ENCODE measurements around the gene SND1. TPM values are rescaled to one million over a fixed set of nuclear protein-coding genes. Genes with fewer than 3 reads are reported as not detected.

Gene SND1
- total and polyA plus RNA-seq, 12 donors = 58.9 to 266 (median 132) TPM

GRCh38 chr7:127998671-127999070, 346.7 kb downstream of the SND1 start:
- no peak for DNase-seq
- intact Hi-C loops (cut with DNase I) = no loop called here
- WGBS, 4 donors = 74 to 88% (median 82%) methylated on average over 2 of the region's 2 CpGs
- Histone ChIP-seq H3K27ac (no peak overlapping the region), H3K36me3 (replicated peaks in 1 of 2) (no peaks in the 10 kb centered on the region), H3K4me3 (no peak overlapping the region), H3K27me3 (no peaks in the 10 kb centered on the region), H3K9me3 (replicated peaks in 1 of 3) (no peaks in the 10 kb centered on the region), H3K4me1 (replicated peaks in 1 of 2) (peaks cover 34 to 53% of the 10 kb centered on the region in 2 donors)
- no peak for TF ChIP-seq POLR2A (IDR thresholded peaks at IDR 0.05)
- TF ChIP-seq CTCF (IDR thresholded peaks at IDR 0.05) = no peak

- Histone ChIP-seq H3K27me3 (no peaks in the 10 kb centered on the region), H3K4me3 (no peak overlapping the region), H3K4me1 (replicated peaks in 1 of 2) (peaks cover 34 to 60% of the 10 kb centered on the region in 2 donors), H3K36me3 (replicated peaks in 1 of 2) (no peaks in the 10 kb centered on the region), H3K27ac (peak overlapping the region in 1 of 5 donors; percentile 68), H3K9me3 (replicated peaks in 1 of 3) (no peaks in the 10 kb centered on the region)
- 89 to 100% (median 96%) methylated on average over 1 of the region's 1 CpG for WGBS, 4 donors
- intact Hi-C loops (cut with DNase I) = no loop called here
- no peak for DNase-seq
- no peak for TF ChIP-seq POLR2A (IDR thresholded peaks at IDR 0.05)
- TF ChIP-seq CTCF (IDR thresholded peaks at IDR 0.05) = no peak
Measured at GRCh38 chr7:128000048-128000447, 348.1 kb downstream of the SND1 start.

GRCh38 chr7:128000854-128001265, 348.9 kb downstream of the SND1 start:
- peaks cover 33 to 60% of the 10 kb centered on the region in 2 donors for H3K4me1 ChIP-seq (replicated peaks in 1 of 2)
- no peaks in the 10 kb centered on the region for H3K9me3 ChIP-seq (replicated peaks in 1 of 3)
- intact Hi-C loops (cut with DNase I) = no loop called here
- H3K27ac ChIP-seq = peak overlapping the region in 3 of 5 donors; percentile 15 to 76 (median 68)
- WGBS, 4 donors = 36 to 47% (median 43%) methylated on average over 6 of the region's 6 CpGs
- peak in 3 of 7 donors; percentile 33 to 43 (median 34) for DNase-seq
- no peak for TF ChIP-seq POLR2A (IDR thresholded peaks at IDR 0.05)
- TF ChIP-seq CTCF (IDR thresholded peaks at IDR 0.05) = no peak
- H3K36me3 ChIP-seq (replicated peaks in 1 of 2) = no peaks in the 10 kb centered on the region
- peak overlapping the region in 1 of 4 donors; percentile 27 for H3K4me3 ChIP-seq
- H3K27me3 ChIP-seq = no peaks in the 10 kb centered on the region

GRCh38 chr7:128003167-128003566, 351.2 kb downstream of the SND1 start:
- WGBS, 4 donors = 81 to 85% (median 83%) methylated on average over 3 of the region's 3 CpGs
- Histone ChIP-seq H3K4me3 (no peak overlapping the region), H3K27ac (no peak overlapping the region), H3K27me3 (no peaks in the 10 kb centered on the region), H3K4me1 (replicated peaks in 1 of 2) (peaks cover 36 to 74% of the 10 kb centered on the region in 2 donors), H3K36me3 (replicated peaks in 1 of 2) (no peaks in the 10 kb centered on the region), H3K9me3 (replicated peaks in 1 of 3) (no peaks in the 10 kb centered on the region)
- intact Hi-C loops (cut with DNase I) = no loop called here
- no peak for TF ChIP-seq CTCF (IDR thresholded peaks at IDR 0.05)
- no peak for TF ChIP-seq POLR2A (IDR thresholded peaks at IDR 0.05)
- DNase-seq = no peak
